HG02852 (cell line): ENCODE data around the gene MED28.
"Not testable (repeated sequence)": the region's sequence is repeated elsewhere in the genome, so short reads cannot be mapped to it uniquely, and the experiment has no call there.

Source experiments
- ATAC-seq: cut with Tn5 transposase; IDR thresholded peaks from one replicate; pipeline ENCODE4 v1.9.1; 2021; ENCODE audit warnings: mild to moderate bottlenecking, moderate library complexity; ENCODE audit not compliant: unreplicated experiment

MED28 gene

GRCh38 chr4:17616283-17616682 lies 1.8 kb downstream of the MED28 start:
- no peak for ATAC-seq

GRCh38 chr4:17618926-17619325 lies 4.5 kb downstream of the MED28 start:
- no peak for ATAC-seq

GRCh38 chr4:17619416-17620105 lies 5.1 kb downstream of the MED28 start:
- no peak for ATAC-seq

- no peak for ATAC-seq
Measured at GRCh38 chr4:17623451-17624001, 9.1 kb downstream of the MED28 start.

GRCh38 chr4:17624821-17625220 lies 10.4 kb downstream of the MED28 start:
- no peak for ATAC-seq

- no peak for ATAC-seq
Measured at GRCh38 chr4:17630228-17630627, 15.8 kb downstream of the MED28 start.

- ATAC-seq, result no peak
Measured at GRCh38 chr4:17633600-17633999, 19.2 kb downstream of the MED28 start.

- ATAC-seq, result no peak
Measured at GRCh38 chr4:17635056-17635455, 20.6 kb downstream of the MED28 start.

- peak; percentile 12 for ATAC-seq
Measured at GRCh38 chr4:17636341-17636695, 21.9 kb downstream of the MED28 start.

GRCh38 chr4:17636696-17637622 lies 22.5 kb downstream of the MED28 start:
- peak; percentile 90 for ATAC-seq

- no peak for ATAC-seq
Measured at GRCh38 chr4:17639136-17639535, 24.7 kb downstream of the MED28 start.

GRCh38 chr4:17642398-17642783 lies 27.9 kb downstream of the MED28 start:
- no peak for ATAC-seq

GRCh38 chr4:17646693-17647092 lies 32.3 kb downstream of the MED28 start:
- no peak for ATAC-seq

GRCh38 chr4:17647176-17647806 lies 32.9 kb downstream of the MED28 start:
- ATAC-seq, result no peak

GRCh38 chr4:17647927-17648326 lies 33.5 kb downstream of the MED28 start:
- ATAC-seq, result no peak

- no peak for ATAC-seq
Measured at GRCh38 chr4:17650406-17650805, 36.0 kb downstream of the MED28 start.

GRCh38 chr4:17654701-17655100 lies 40.3 kb downstream of the MED28 start:
- no peak for ATAC-seq

- ATAC-seq, result no peak
Measured at GRCh38 chr4:17657090-17657489, 42.6 kb downstream of the MED28 start.

- no peak for ATAC-seq
Measured at GRCh38 chr4:17657849-17658248, 43.4 kb downstream of the MED28 start.

- ATAC-seq, result not testable (repeated sequence)
Measured at GRCh38 chr4:17659196-17659595, 44.8 kb downstream of the MED28 start.

GRCh38 chr4:17662694-17663093 lies 48.3 kb downstream of the MED28 start:
- no peak for ATAC-seq
